GM10266 (cell line): ENCODE measurements around the gene DST.

Experiments
- DNase-seq: peaks from one replicate; pipeline ENCODE4 v3.0.0; 2012; ENCODE audit errors: extremely low spot score
- TF ChIP-seq, protein P1 (sequence below): IDR thresholded peaks from 2 replicates; pipeline ENCODE4 v1.5.1; 2012; ENCODE audit warnings: mild to moderate bottlenecking, low read depth; ENCODE audit not compliant: control insufficient read depth, insufficient read depth; ENCODE audit errors: missing control alignments

Gene DST

DNA sequence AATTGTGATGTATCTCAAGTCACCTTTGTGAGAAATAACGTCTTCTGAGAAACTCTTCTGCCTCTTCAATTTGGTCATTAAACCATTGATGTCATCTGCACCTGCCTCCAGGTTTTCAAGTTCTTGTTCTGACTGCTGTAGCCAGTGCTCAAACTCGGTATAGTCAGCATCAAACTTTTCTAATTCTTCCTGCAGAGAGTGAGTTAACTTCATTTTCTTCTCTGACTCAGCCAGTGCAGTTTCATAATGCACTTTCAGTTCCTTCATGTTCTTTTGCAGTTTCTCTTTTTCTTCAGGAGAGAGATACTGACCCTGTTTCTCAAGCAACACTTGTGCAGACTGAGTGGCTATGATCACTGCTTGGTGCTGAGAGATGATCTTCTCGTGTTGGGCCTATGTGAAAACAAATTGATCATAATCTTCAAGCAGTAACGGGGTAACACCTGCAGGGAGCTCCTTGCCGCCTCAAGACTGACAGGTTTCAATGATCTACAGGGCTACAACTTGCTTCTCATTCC is 48.8 kb downstream of the DST start:
- DNase-seq: peak; percentile 64
- TF ChIP-seq, protein P1, sequence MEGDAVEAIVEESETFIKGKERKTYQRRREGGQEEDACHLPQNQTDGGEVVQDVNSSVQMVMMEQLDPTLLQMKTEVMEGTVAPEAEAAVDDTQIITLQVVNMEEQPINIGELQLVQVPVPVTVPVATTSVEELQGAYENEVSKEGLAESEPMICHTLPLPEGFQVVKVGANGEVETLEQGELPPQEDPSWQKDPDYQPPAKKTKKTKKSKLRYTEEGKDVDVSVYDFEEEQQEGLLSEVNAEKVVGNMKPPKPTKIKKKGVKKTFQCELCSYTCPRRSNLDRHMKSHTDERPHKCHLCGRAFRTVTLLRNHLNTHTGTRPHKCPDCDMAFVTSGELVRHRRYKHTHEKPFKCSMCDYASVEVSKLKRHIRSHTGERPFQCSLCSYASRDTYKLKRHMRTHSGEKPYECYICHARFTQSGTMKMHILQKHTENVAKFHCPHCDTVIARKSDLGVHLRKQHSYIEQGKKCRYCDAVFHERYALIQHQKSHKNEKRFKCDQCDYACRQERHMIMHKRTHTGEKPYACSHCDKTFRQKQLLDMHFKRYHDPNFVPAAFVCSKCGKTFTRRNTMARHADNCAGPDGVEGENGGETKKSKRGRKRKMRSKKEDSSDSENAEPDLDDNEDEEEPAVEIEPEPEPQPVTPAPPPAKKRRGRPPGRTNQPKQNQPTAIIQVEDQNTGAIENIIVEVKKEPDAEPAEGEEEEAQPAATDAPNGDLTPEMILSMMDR: no peak

DNA sequence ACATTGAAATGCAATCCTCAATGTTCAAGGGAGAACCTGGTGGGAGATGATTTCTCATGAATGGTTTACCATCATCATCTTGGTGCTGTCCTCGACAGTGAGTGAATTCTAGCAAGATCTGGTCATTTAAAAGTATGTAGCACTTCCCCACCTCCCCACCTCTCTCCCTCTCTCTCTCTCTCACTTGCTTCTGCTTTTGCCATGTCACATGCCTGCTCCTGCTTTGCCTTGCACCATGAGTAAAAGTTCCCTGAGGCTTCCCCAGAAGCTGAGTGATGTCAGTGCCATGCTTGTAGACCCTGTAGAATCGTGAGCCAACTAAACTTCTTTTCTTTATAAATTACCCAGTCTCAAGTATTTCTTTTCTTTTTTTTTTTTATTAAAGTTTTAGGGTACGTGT is 60.5 kb downstream of the DST start:
- no peak for DNase-seq
- TF ChIP-seq, protein P1: no peak

DNA sequence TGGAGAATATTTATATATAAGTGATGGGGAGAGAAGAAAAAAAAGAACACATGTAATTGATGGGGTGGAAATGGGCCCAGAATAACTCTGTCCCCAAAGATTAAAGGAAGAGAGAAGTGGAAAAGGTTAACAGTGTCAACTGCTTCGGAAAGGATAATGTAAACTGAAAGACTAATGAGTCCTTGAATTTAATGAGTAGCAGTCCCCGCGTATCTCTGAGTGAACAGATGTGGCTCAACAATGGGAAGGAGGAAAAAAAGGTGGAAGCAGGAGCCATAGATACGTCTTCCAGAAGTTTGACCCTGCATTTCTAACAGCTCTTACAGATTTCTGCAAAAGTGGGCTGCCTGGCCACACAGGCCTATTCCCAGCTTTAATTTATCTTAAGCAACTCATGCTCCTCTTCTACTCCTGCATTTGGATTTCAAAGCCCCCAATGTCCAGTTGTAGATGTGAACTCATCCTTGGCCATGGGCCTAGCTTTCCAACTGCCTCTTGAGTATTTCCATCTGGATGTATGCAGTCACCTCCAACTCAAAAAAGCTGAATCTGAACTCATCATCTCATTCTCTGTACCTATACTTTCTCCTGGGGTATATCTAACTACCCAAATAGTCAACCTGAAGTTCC is 61.3 kb downstream of the DST start:
- DNase-seq: no peak
- TF ChIP-seq, protein P1: no peak

DNA sequence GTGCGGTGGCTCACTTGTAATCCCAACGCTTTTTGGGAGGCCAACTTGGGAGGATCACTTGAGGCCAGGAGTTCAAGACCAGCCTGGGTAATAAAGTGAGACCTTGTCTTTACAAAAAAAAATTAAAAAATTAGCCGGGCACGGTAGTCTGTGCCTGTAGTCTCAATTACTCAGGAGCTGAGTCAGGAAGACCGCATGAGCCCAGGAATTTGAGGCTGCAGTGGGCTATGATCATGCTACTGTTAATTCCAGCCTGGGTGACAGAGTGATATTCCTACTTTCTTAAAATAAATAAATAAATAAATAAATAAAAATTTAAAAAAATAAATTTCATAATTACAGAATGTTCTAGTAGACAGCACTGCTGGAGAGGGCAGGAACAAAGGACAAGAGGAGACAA is 62.4 kb downstream of the DST start:
- TF ChIP-seq, protein P1: no peak

DNA sequence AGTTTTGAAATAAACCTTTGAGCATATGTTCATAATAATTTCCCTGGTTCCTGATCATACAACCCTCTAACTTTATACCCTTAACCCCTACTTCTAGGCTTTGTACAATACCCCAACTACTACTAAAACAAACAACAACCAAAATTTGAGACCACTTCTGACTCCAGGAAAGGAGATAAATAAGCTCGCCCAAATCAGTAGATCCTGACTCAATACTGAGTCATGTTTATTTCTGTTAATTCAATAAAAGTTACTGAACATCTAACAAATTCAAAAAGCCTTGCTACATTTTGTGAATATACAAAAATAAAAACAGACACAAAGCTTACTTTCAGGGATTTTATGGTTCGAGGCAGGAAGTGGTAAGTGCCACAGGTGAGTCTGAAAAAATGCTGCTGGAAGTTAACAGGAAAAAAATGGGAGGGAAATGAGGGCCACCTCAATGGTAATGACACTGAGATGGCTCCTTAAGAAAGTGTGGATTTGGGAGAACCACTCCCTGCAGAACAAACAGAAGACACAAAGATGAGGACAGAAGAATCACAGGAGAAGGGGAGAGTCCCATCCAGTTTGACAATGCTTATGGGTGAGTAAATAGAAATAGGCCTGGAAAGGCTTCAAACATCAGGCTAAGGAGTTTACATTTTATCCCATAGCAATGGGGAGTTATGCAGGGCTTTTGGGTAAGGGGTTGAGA is 63.4 kb downstream of the DST start:
- TF ChIP-seq, protein P1: no peak
- DNase-seq: no peak

More for the DNA sequence above, 62.4 kb downstream of the DST start:
- DNase-seq: no peak

DNA sequence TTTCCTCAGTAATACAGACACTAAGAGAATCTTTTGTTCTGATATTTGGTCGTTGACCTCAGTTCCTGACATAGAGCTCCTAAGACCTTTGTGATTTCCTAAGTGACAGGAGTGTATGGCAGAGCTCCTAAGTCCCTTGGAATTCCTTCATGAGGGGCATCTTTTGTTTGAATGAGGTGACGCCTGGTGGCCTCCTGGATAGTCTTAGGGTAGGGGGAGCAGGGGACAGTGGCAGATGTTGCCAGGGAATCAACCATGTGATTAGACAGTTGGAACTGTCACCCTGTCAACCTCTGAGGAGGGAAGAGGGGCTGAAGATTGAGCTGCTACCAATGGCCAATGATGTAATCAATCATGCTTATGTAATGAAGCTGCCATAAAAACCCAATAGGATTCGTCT is 67.0 kb downstream of the DST start:
- DNase-seq: no peak
- TF ChIP-seq, protein P1: no peak

DNA sequence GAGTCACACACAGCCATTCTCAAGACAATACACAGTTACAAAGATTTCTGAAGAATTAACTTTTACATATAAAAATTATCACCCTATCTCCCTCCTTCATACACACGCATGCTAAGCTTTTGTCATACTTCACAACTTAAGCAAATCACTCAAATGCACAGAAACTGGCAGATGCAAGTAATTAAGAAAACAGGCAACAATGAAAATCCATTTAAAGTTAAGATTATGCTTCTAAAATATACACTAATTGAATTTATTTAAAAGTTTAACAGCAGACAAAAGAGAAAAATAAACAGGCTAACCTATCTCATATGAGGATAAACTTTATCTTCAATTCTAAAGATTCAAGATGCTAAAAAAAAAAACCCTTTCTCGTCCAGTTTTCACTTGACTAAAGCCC is 68.4 kb downstream of the DST start:
- no peak for DNase-seq
- TF ChIP-seq, protein P1: no peak
